HL-60 (cell line): ENCODE measurements around the gene METTL9.

Experiments
- GABPA ChIP-seq: IDR thresholded peaks from 2 replicates; pipeline ENCODE4 v1.6.1; 2012; ENCODE audit warnings: low read depth
- POLR2AphosphoS5 ChIP-seq: IDR thresholded peaks from 2 replicates; pipeline ENCODE4 v1.6.1; 2012; ENCODE audit warnings: low read depth
- SPI1 ChIP-seq: IDR thresholded peaks from 2 replicates; pipeline ENCODE4 v1.6.1; 2012; ENCODE audit warnings: low read depth, mild to moderate bottlenecking, borderline replicate concordance
- TF ChIP-seq, protein P1 (sequence below): IDR thresholded peaks from 2 replicates; pipeline ENCODE4 v1.6.1; 2012; ENCODE audit warnings: low read depth; ENCODE audit not compliant: insufficient replicate concordance
- TF ChIP-seq, protein P2 (sequence below): IDR thresholded peaks from one replicate; pipeline ENCODE4 v1.5.1; 2011; ENCODE audit warnings: low read length, control low read depth, inconsistent platforms; ENCODE audit not compliant: insufficient read depth

GRCh38 chr16:21620592-21620991 is 21.2 kb downstream of the METTL9 start:
- TF ChIP-seq, protein P1, sequence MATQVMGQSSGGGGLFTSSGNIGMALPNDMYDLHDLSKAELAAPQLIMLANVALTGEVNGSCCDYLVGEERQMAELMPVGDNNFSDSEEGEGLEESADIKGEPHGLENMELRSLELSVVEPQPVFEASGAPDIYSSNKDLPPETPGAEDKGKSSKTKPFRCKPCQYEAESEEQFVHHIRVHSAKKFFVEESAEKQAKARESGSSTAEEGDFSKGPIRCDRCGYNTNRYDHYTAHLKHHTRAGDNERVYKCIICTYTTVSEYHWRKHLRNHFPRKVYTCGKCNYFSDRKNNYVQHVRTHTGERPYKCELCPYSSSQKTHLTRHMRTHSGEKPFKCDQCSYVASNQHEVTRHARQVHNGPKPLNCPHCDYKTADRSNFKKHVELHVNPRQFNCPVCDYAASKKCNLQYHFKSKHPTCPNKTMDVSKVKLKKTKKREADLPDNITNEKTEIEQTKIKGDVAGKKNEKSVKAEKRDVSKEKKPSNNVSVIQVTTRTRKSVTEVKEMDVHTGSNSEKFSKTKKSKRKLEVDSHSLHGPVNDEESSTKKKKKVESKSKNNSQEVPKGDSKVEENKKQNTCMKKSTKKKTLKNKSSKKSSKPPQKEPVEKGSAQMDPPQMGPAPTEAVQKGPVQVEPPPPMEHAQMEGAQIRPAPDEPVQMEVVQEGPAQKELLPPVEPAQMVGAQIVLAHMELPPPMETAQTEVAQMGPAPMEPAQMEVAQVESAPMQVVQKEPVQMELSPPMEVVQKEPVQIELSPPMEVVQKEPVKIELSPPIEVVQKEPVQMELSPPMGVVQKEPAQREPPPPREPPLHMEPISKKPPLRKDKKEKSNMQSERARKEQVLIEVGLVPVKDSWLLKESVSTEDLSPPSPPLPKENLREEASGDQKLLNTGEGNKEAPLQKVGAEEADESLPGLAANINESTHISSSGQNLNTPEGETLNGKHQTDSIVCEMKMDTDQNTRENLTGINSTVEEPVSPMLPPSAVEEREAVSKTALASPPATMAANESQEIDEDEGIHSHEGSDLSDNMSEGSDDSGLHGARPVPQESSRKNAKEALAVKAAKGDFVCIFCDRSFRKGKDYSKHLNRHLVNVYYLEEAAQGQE: no peak
- TF ChIP-seq, protein P2, sequence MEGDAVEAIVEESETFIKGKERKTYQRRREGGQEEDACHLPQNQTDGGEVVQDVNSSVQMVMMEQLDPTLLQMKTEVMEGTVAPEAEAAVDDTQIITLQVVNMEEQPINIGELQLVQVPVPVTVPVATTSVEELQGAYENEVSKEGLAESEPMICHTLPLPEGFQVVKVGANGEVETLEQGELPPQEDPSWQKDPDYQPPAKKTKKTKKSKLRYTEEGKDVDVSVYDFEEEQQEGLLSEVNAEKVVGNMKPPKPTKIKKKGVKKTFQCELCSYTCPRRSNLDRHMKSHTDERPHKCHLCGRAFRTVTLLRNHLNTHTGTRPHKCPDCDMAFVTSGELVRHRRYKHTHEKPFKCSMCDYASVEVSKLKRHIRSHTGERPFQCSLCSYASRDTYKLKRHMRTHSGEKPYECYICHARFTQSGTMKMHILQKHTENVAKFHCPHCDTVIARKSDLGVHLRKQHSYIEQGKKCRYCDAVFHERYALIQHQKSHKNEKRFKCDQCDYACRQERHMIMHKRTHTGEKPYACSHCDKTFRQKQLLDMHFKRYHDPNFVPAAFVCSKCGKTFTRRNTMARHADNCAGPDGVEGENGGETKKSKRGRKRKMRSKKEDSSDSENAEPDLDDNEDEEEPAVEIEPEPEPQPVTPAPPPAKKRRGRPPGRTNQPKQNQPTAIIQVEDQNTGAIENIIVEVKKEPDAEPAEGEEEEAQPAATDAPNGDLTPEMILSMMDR: no peak
- TF ChIP-seq POLR2AphosphoS5 (no peak), GABPA (no peak), SPI1 (no peak)
